Measurements from ENCODE around the gene EEA1.

EEA1 gene

GRCh38 chr12:92879698-92880322 is 49.3 kb downstream of the EEA1 start:
- DNase-seq: no peak

GRCh38 chr12:92877904-92878303 is 51.2 kb downstream of the EEA1 start:
- no peak for DNase-seq

GRCh38 chr12:92876496-92876895 is 52.6 kb downstream of the EEA1 start:
- DNase-seq: no peak

GRCh38 chr12:92871116-92871515 is 58.0 kb downstream of the EEA1 start:
- DNase-seq: no peak

GRCh38 chr12:92866418-92866817 is 62.7 kb downstream of the EEA1 start:
- DNase-seq: no peak

- no peak for DNase-seq
These were observed 65.8 kb downstream of the EEA1 start for GRCh38 chr12:92863251-92863650.

GRCh38 chr12:92861381-92861780 is 67.7 kb downstream of the EEA1 start:
- DNase-seq: no peak

GRCh38 chr12:92860521-92860920 is 68.6 kb downstream of the EEA1 start:
- DNase-seq: no peak

GRCh38 chr12:92859650-92860386 is 69.3 kb downstream of the EEA1 start:
- peak; percentile 82 for DNase-seq

GRCh38 chr12:92857818-92858217 is 71.3 kb downstream of the EEA1 start:
- no peak for DNase-seq

- DNase-seq: no peak
These were observed 74.8 kb downstream of the EEA1 start for GRCh38 chr12:92854344-92854743.

- DNase-seq: no peak
These were observed 80.4 kb downstream of the EEA1 start for GRCh38 chr12:92848740-92849139.

GRCh38 chr12:92847368-92847767 is 81.7 kb downstream of the EEA1 start:
- no peak for DNase-seq

GRCh38 chr12:92845329-92845728 is 83.8 kb downstream of the EEA1 start:
- no peak for DNase-seq

GRCh38 chr12:92844151-92844763 is 84.8 kb downstream of the EEA1 start:
- DNase-seq: no peak

GRCh38 chr12:92829686-92830282 is 99.3 kb downstream of the EEA1 start:
- no peak for DNase-seq

GRCh38 chr12:92828565-92828964 is 100.5 kb downstream of the EEA1 start:
- no peak for DNase-seq

GRCh38 chr12:92827836-92828431 is 101.2 kb downstream of the EEA1 start:
- DNase-seq: peak; percentile 33

GRCh38 chr12:92821142-92821541 is 108.0 kb downstream of the EEA1 start:
- DNase-seq: no peak

- no peak for DNase-seq
These were observed 114.5 kb downstream of the EEA1 start for GRCh38 chr12:92814584-92814983.

- no peak for DNase-seq
These were observed 118.7 kb downstream of the EEA1 start for GRCh38 chr12:92810370-92810769.

GRCh38 chr12:92803903-92804302 is 125.2 kb downstream of the EEA1 start:
- DNase-seq: no peak

GRCh38 chr12:92802906-92803305 is 126.2 kb downstream of the EEA1 start:
- no peak for DNase-seq

- DNase-seq: no peak
These were observed 132.4 kb downstream of the EEA1 start for GRCh38 chr12:92796650-92797049.

Data from NCI-H2171 treated with DMSO at 0.1 percent for 48 hours (cell line).